Neutrophil (primary cell): ENCODE data around the gene RNASE9.

ENCODE experiments used
- H3K27ac ChIP-seq: fragments of 200-600 bp; sonication (generic); 2 replicates; pipeline ENCODE4 v1.5.1; 2016; ENCODE audit warnings: mild to moderate bottlenecking, moderate library complexity
- H3K27me3 ChIP-seq: fragments of 200-600 bp; sonication (generic); 2 replicates; pipeline ENCODE4 v1.6.0; 2016; ENCODE audit warnings: mild to moderate bottlenecking
- H3K36me3 ChIP-seq: fragments of 200-600 bp; sonication (generic); 2 replicates; pipeline ENCODE4 v1.5.1; 2017
- H3K4me1 ChIP-seq, 2 experiments: fragments of 200-600 bp in 1 of 2; sonication (generic) in 1 of 2; 1 replicate in 1 of 2; 2 replicates in 1 of 2; pipeline versions ENCODE4 v1.5.1 to v1.6.1; 2013 to 2016; ENCODE audit warnings: low read depth in 1 of 2, low read length in 1 of 2, mild to moderate bottlenecking in 1 of 2, moderate library complexity in 1 of 2; ENCODE audit not compliant: control insufficient read depth in 1 of 2, insufficient read depth in 1 of 2
- H3K4me3 ChIP-seq, 2 experiments: fragments of 200-600 bp in 1 of 2; sonication (generic) in 1 of 2; 1 replicate in 1 of 2; 2 replicates in 1 of 2; pipeline ENCODE4 v1.5.1; 2013 to 2016; ENCODE audit warnings: low read depth in 1 of 2, low read length in 1 of 2, mild to moderate bottlenecking in 1 of 2, moderate library complexity in 1 of 2
- H3K9me3 ChIP-seq: fragments of 200-600 bp; sonication (generic); 2 replicates; pipeline ENCODE4 v1.5.1; 2016
- CTCF ChIP-seq: fragments of 200-600 bp; sonication (generic); IDR thresholded peaks from 2 replicates; pipeline ENCODE4 v1.5.1; 2016; ENCODE audit warnings: antibody characterized with exemption

RNASE9 gene

GRCh38 chr14:20557212-20557542 lies 3.7 kb downstream of the RNASE9 start:
- no peaks in the 10 kb centered on the region for H3K36me3 ChIP-seq
- H3K27ac ChIP-seq: no peak overlapping the region
- no peak for TF ChIP-seq CTCF
- no peaks in the 10 kb centered on the region for H3K27me3 ChIP-seq
- no peaks in the 10 kb centered on the region for H3K9me3 ChIP-seq
- no peak overlapping the region for H3K4me3 ChIP-seq
- peaks cover 20 to 26% of the 10 kb centered on the region in 2 experiments for H3K4me1 ChIP-seq

DNA sequence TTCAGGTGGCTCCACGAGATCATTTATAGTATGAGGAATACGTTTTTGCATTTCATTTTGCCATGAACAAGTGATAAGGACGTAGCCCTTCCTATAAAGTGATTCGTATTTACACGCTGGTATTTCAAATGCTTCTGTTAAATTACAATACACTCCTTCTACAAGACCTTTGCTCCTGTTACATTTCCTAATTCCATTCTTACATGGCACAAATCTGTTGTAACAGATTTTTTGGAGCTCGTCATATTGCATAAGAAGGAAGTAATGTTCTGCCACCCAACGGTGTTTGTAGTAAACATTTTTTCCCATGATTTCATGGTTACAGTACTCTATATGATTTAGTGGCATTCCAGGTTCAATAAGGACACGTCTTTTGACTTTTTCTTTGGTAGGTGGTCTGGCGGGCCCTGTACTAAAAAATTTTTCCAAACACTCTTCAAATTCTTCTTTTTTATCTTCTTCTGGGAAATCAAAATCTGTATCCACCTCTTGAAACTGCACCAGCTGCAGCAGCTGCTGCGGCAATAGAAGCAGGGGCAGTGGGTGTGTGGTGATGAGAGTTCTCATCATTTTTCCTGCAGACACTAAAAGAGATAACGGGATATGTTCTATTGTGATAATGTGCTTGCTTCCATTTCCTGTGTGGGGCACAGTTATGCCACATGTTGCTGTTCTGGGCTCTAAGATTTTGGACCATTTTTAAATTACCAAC lies 4.2 kb downstream of the RNASE9 start:
- H3K4me1 ChIP-seq: peaks cover 20 to 26% of the 10 kb centered on the region in 2 experiments
- H3K9me3 ChIP-seq: no peaks in the 10 kb centered on the region
- no peak overlapping the region for H3K4me3 ChIP-seq
- no peak for TF ChIP-seq CTCF
- H3K36me3 ChIP-seq: no peaks in the 10 kb centered on the region
- H3K27me3 ChIP-seq: no peaks in the 10 kb centered on the region
- H3K27ac ChIP-seq: peak overlapping the region; percentile 15

DNA sequence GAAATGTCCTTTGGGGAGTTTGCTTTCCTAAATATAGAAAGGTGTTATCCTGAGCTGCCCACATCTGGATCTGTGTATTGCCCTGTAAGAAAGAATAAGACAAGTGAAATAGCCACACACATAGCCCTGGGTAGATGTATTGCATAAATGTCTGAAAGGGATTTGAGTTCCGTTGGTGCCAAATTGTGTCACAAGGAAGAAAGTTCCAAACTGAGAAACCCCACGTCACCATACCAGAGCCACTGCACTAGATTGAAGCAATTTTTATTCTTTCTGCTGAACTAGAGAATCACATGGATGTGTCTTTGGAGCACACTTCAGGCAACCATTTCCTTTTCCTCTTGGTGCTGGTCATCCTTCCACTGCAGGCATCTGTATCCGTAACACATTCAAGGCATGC lies 5.0 kb downstream of the RNASE9 start:
- no peaks in the 10 kb centered on the region for H3K27me3 ChIP-seq
- H3K36me3 ChIP-seq: no peaks in the 10 kb centered on the region
- no peak overlapping the region for H3K4me3 ChIP-seq
- H3K27ac ChIP-seq: peak overlapping the region; percentile 15
- H3K9me3 ChIP-seq: no peaks in the 10 kb centered on the region
- TF ChIP-seq CTCF: no peak
- peaks cover 20 to 26% of the 10 kb centered on the region in 2 experiments for H3K4me1 ChIP-seq

DNA sequence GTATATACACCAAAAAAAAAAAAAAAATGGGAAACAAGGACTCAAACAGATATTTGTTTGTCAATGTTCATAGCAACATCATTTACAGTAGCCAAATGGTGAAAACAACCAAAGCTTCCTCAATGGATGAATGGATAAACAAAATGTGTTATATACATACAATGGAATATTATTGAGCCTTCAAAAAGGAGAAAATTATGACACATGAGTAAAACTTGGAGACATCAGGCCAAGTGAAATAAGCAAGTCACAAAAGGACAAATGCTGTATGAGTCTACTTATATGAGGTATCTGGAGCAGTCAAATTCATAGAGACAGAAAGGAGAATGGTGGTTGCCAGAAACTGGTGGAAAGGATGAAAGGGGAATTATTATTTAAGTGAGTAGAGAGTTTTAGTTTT lies 7.8 kb downstream of the RNASE9 start:
- H3K27ac ChIP-seq: no peak overlapping the region
- no peak for TF ChIP-seq CTCF
- no peaks in the 10 kb centered on the region for H3K36me3 ChIP-seq
- no peaks in the 10 kb centered on the region for H3K9me3 ChIP-seq
- peaks cover 20 to 30% of the 10 kb centered on the region in 2 experiments for H3K4me1 ChIP-seq
- no peak overlapping the region for H3K4me3 ChIP-seq
- no peaks in the 10 kb centered on the region for H3K27me3 ChIP-seq

GRCh38 chr14:20551606-20552005 lies 9.2 kb downstream of the RNASE9 start:
- Histone ChIP-seq H3K36me3 (no peaks in the 10 kb centered on the region), H3K4me1 (peaks cover 10 to 16% of the 10 kb centered on the region in 2 experiments), H3K27me3 (no peaks in the 10 kb centered on the region), H3K9me3 (no peaks in the 10 kb centered on the region), H3K27ac (no peak overlapping the region), H3K4me3 (no peak overlapping the region)
- TF ChIP-seq CTCF: no peak
